H1 (cell line): ENCODE results near the gene DPM2.

Experiments used
- BCL11A ChIP-seq, 2 experiments: IDR thresholded peaks; one replicate each; pipeline ENCODE4 v1.6.1; 2011; ENCODE audit warnings: low read depth in 2 of 2, low read length in 2 of 2, mild to moderate bottlenecking in 2 of 2
- GTF2F1 ChIP-seq: IDR thresholded peaks from 2 replicates; pipeline ENCODE4 v1.6.1; 2012; ENCODE audit warnings: low read depth, low read length, improper control_type of control experiment, borderline replicate concordance

DNA sequence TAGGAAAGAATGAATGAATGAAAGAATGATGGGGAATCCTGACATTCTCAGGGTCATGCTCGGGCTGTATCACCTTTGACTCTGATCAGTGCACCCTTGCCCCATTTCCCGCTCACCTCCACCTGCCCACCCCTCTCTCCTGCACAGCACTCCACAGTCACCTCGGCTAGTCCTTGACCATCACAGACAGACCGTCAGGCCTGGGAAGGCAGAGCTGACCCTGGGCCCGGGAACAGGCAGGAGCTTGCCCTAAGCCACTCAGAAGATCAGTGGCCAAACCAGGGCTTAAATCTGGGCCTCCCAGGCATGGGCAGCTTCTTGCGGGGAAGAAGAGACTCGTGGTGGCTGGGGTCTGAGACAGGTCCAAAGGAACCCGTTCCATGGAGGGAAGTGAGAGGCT is 41.8 kb downstream of the DPM2 start:
- TF ChIP-seq GTF2F1 (no peak), BCL11A (IDR thresholded peaks at IDR 0.05; ENCODE audit: low read depth in 2 of 2, low read length in 2 of 2) (no peak)
